B cell (primary cell): ENCODE data around the gene ZNF804B. TPM values are rescaled to one million over a fixed set of nuclear protein-coding genes. Genes with fewer than 3 reads are reported as not detected.

Experiments
- ATAC-seq: fragments of 200-7000 bp; cut with Tn5 transposase; one replicate; pipeline ENCODE4 v1.10.0; 2021; ENCODE audit warnings: low read depth, mild to moderate bottlenecking, moderate number of reproducible peaks, moderate library complexity
- CTCF ChIA-PET: fragments of 350-600 bp; sonication (Branson Sonifier 250); formaldehyde crosslinking; loops from one replicate; lab custom pipeline; 2021; ENCODE audit warnings: antibody characterized with exemption, inconsistent platforms; lab: Charles Lee
- POLR2A ChIA-PET: fragments of 350-600 bp; sonication (Branson Sonifier 250); formaldehyde crosslinking; loops from one replicate; lab custom pipeline; 2021; ENCODE audit warnings: antibody characterized with exemption; lab: Charles Lee
- DNase-seq: peaks from one replicate; pipeline ENCODE4 v3.0.0; 2013
- H2AFZ ChIP-seq: 2 replicates; pipeline ENCODE4 v1.6.1; 2012; ENCODE audit warnings: mild to moderate bottlenecking, low read depth, low read length; ENCODE audit not compliant: insufficient read depth, poor library complexity, severe bottlenecking
- H3K27ac ChIP-seq, 2 donors: 1 replicate in 1 of 2; 2 replicates in 1 of 2; pipeline ENCODE4 v1.5.1; 2012 to 2013; ENCODE audit warnings: low read length in 2 of 2, mild to moderate bottlenecking in 2 of 2, moderate library complexity in 1 of 2
- H3K27me3 ChIP-seq, 4 experiments: fragments of 200-600 bp in 1 of 4; sonication (generic) in 1 of 4; replicated peaks in 1 of 4; 1 replicate in 2 of 4; 2 replicates in 2 of 4; pipeline versions ENCODE4 v1.6.1 to v1.7.0; 2013 to 2016; ENCODE audit warnings: low read length in 3 of 4, mild to moderate bottlenecking in 2 of 4, mixed read lengths in 1 of 4, moderate library complexity in 1 of 4; ENCODE audit not compliant: insufficient read depth in 4 of 4, control insufficient read depth in 3 of 4; ENCODE audit errors: control extremely low read depth in 1 of 4
- H3K36me3 ChIP-seq, 2 experiments: replicated peaks in 1 of 2; 1 replicate in 1 of 2; 2 replicates in 1 of 2; pipeline versions ENCODE4 v1.6.1 to v1.7.1; 2013; ENCODE audit warnings: low read length in 1 of 2; ENCODE audit not compliant: insufficient read depth in 2 of 2, control insufficient read depth in 1 of 2; ENCODE audit errors: control extremely low read depth in 1 of 2, extremely low read depth in 1 of 2
- H3K4me1 ChIP-seq, 2 donors: fragments of 200-600 bp in 1 of 2; sonication (generic) in 1 of 2; 1 replicate in 1 of 2; 2 replicates in 1 of 2; pipeline versions ENCODE4 v1.5.1 to v1.6.1; 2013 to 2017; ENCODE audit warnings: low read length in 2 of 2; ENCODE audit not compliant: control insufficient read depth in 2 of 2, insufficient read depth in 2 of 2
- H3K4me2 ChIP-seq: replicated peaks from 2 replicates; pipeline ENCODE3; 2012; ENCODE audit warnings: mild to moderate bottlenecking, low read depth, low read length; ENCODE audit not compliant: poor library complexity, severe bottlenecking
- H3K4me3 ChIP-seq, 5 experiments: fragments of 200-600 bp in 1 of 5; sonication (generic) in 1 of 5; 1 replicate in 3 of 5; 2 replicates in 2 of 5; pipeline versions ENCODE4 v1.5.1 to v1.7.0; 2011 to 2016; ENCODE audit warnings: low read length in 4 of 5, mild to moderate bottlenecking in 4 of 5, low read depth in 2 of 5, control low read depth in 1 of 5, moderate library complexity in 1 of 5; ENCODE audit not compliant: insufficient read depth in 1 of 5; ENCODE audit errors: control extremely low read depth in 1 of 5, extremely low read depth in 1 of 5
- H3K79me2 ChIP-seq: fragments of 200-600 bp; sonication (generic); one replicate; pipeline ENCODE4 v1.6.0; 2016; ENCODE audit warnings: low read length; ENCODE audit not compliant: control insufficient read depth, insufficient read depth
- H3K9ac ChIP-seq: fragments of 200-600 bp; sonication (generic); 2 replicates; pipeline ENCODE4 v1.6.1; 2017; ENCODE audit warnings: mild to moderate bottlenecking, low read length, moderate library complexity
- H3K9me3 ChIP-seq, 3 donors: one replicate each; pipeline versions ENCODE4 v1.6.1 to v1.7.1; 2013; ENCODE audit warnings: low read length in 2 of 3; ENCODE audit not compliant: control insufficient read depth in 2 of 3, insufficient read depth in 1 of 3; ENCODE audit errors: control extremely low read depth in 1 of 3
- H4K20me1 ChIP-seq: 2 replicates; pipeline ENCODE4 v1.6.0; 2012; ENCODE audit warnings: mild to moderate bottlenecking, low read length; ENCODE audit not compliant: insufficient read depth, control insufficient read depth, poor library complexity, severe bottlenecking
- H3K27ac Mint-ChIP-seq: one replicate; pipeline ENCODE4 v1.8.0; 2021; ENCODE audit warnings: mixed read lengths
- H3K27me3 Mint-ChIP-seq: one replicate; pipeline ENCODE4 v1.8.0; 2021; ENCODE audit warnings: mixed read lengths
- H3K4me1 Mint-ChIP-seq: one replicate; pipeline ENCODE4 v1.8.0; 2021; ENCODE audit warnings: mixed read lengths
- H3K4me3 Mint-ChIP-seq: one replicate; pipeline ENCODE4 v1.8.0; 2021; ENCODE audit warnings: mixed read lengths
- H3K9me3 Mint-ChIP-seq: one replicate; pipeline ENCODE4 v1.8.0; 2022; ENCODE audit warnings: mixed read lengths; ENCODE audit not compliant: insufficient read depth
- CTCF ChIP-seq: fragments of 200-600 bp; IDR thresholded peaks from one replicate; pipeline ENCODE4 v1.8.0; 2022; ENCODE audit warnings: antibody characterized with exemption, mild to moderate bottlenecking
- EZH2 ChIP-seq: IDR thresholded peaks from 2 replicates; pipeline ENCODE4 v1.6.1; 2012; ENCODE audit warnings: borderline replicate concordance, low read depth, mild to moderate bottlenecking, moderate library complexity, low read length; ENCODE audit not compliant: insufficient read depth, poor library complexity, severe bottlenecking
- WGBS: methylation state at CpG from one replicate; pipeline ENCODE4 v1.1.5; 2013; ENCODE audit warnings: missing lambda C conversion rate; ENCODE audit not compliant: insufficient coverage; 5-methylcytosine and 5-hydroxymethylcytosine counted together
- intact Hi-C: fragments of 100-400 bp; cut with micrococcal nuclease; formaldehyde crosslinking; loops from one replicate; pipeline ENCODE4 v1.10.0; 2022
- polyA plus RNA-seq: library from polyadenylated mRNA; depleted of rRNA; stranded (reverse); fragments of >200 nt; gene quantifications from 2 replicates; pipeline ENCODE4 v1.2.3, GENCODE V29; 2012
- total RNA-seq, 2 donors: library from RNA; stranded (reverse); fragments of 120-200 nt in 1 of 2; gene quantifications; 1 replicate in 1 of 2; 2 replicates in 1 of 2; pipeline versions ENCODE4 v1.2.3 to v1.2.4, GENCODE V29; 2013 to 2022

The ZNF804B gene
- total and polyA plus RNA-seq, 2 donors (not counting 1 experiment from before 2014, with no cell fraction given), result not detected

GRCh38 chr7:88910516-88910915, 151.0 kb downstream of the ZNF804B start:
- ATAC-seq (no peak), DNase-seq (no peak)
- H3K4me2 ChIP-seq, result no peak overlapping the region
- intact Hi-C loops, result no loop called here
- no peak overlapping the region for H3K4me3 Mint-ChIP-seq
- H3K9me3 ChIP-seq, result no peaks in the 10 kb centered on the region
- no peaks in the 10 kb centered on the region for H3K27me3 Mint-ChIP-seq
- no CpG with 5 or more reads among the region's 2 CpGs for WGBS
- H3K9ac ChIP-seq, result no peak overlapping the region
- no peak overlapping the region for H3K27ac ChIP-seq
- H3K4me1 Mint-ChIP-seq, result no peaks in the 10 kb centered on the region
- TF ChIP-seq EZH2 (no peak), CTCF (no peak)
- H4K20me1 ChIP-seq, result no peaks in the 10 kb centered on the region
- H3K4me1 ChIP-seq, result no peaks in the 10 kb centered on the region
- no peaks in the 10 kb centered on the region for H3K9me3 Mint-ChIP-seq
- H2AFZ ChIP-seq, result no peak overlapping the region
- H3K27me3 ChIP-seq, result no peaks in the 10 kb centered on the region
- H3K4me3 ChIP-seq, result no peak overlapping the region
- CTCF ChIA-PET, result no interaction called here
- no peaks in the 10 kb centered on the region for H3K79me2 ChIP-seq
- H3K27ac Mint-ChIP-seq, result no peak overlapping the region
- POLR2A ChIA-PET, result no interaction called here
- no peaks in the 10 kb centered on the region for H3K36me3 ChIP-seq

- Histone ChIP-seq H3K9ac (no peak overlapping the region), H3K27me3 (no peaks in the 10 kb centered on the region), H3K4me1 (no peaks in the 10 kb centered on the region), H4K20me1 (no peaks in the 10 kb centered on the region), H3K4me2 (no peak overlapping the region), H3K9me3 (no peaks in the 10 kb centered on the region), H3K36me3 (no peaks in the 10 kb centered on the region), H3K27ac (no peak overlapping the region), H2AFZ (no peak overlapping the region), H3K79me2 (no peaks in the 10 kb centered on the region), H3K4me3 (no peak overlapping the region)
- Mint-ChIP-seq H3K27me3 (no peaks in the 10 kb centered on the region), H3K4me1 (no peaks in the 10 kb centered on the region), H3K27ac (no peak overlapping the region), H3K4me3 (no peak overlapping the region), H3K9me3 (no peaks in the 10 kb centered on the region)
- ATAC-seq (no peak), DNase-seq (no peak)
- no CpG with 5 or more reads among the region's 2 CpGs for WGBS
- CTCF ChIA-PET, result no interaction called here
- intact Hi-C loops, result no loop called here
- TF ChIP-seq EZH2, result no peak
- no peak for TF ChIP-seq CTCF
- POLR2A ChIA-PET, result no interaction called here
These were observed 153.4 kb downstream of the ZNF804B start for GRCh38 chr7:88912852-88913251.
